WI38 (cell line): Measurements from ENCODE around the gene SCUBE3.

Source experiments
- H3K4me3 ChIP-seq: 2 replicates; pipeline ENCODE4 v1.5.1; 2011; ENCODE audit warnings: low read depth, mild to moderate bottlenecking, control low read depth, low read length
- CTCF ChIP-seq: IDR thresholded peaks from 2 replicates; pipeline ENCODE4 v1.5.1; 2012; ENCODE audit warnings: low read depth, mild to moderate bottlenecking, control low read depth, low read length

SCUBE3 gene

DNA sequence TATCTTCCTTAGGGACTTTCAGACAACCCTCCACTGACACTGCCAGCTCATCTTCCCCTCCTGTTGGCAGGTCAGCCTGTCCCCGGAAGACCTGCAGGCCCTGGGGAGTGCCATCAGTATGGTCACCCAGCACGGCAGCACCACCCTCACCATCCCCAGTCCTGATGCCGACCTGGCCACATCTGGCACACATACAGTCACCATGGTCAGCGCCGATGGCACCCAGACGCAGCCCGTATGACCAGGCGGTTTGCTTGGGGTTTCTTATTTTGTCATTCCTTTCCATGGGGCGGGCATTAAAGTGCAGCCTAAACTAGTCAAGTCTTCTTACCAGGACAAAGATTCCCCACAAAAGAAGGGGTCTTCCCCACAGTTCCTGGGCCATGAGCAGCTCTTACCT, 79.9 kb downstream of the SCUBE3 start:
- H3K4me3 ChIP-seq: no peak overlapping the region
- no peak for TF ChIP-seq CTCF

- TF ChIP-seq CTCF: peak; percentile 60; the same call in 1 of the 2 replicates
- no peak overlapping the region for H3K4me3 ChIP-seq
Measured at GRCh38 chr6:35294308-35294945, 80.7 kb downstream of the SCUBE3 start.

DNA sequence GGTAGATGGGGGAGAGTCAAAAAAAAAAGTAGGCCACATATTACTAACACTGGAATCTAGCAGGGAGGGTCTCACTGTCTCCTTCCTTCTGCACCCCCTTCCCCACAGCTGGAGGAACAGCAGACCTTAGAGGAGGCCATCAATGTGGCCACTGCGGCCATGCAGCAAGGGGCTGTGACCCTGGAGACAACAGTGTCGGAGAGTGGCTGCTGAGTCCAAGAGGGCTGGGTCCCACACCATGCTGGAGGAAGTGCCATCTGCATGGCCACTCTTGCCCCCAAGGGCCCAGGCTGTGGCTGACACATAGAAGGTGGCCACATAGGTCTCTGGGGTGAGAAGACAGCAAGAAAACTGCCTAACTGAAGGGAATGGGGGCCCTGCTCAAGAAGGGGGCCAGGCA, 81.3 kb downstream of the SCUBE3 start:
- H3K4me3 ChIP-seq: no peak overlapping the region
- no peak for TF ChIP-seq CTCF

GRCh38 chr6:35295521-35296315, 82.0 kb downstream of the SCUBE3 start:
- H3K4me3 ChIP-seq: no peak overlapping the region
- no peak for TF ChIP-seq CTCF

DNA sequence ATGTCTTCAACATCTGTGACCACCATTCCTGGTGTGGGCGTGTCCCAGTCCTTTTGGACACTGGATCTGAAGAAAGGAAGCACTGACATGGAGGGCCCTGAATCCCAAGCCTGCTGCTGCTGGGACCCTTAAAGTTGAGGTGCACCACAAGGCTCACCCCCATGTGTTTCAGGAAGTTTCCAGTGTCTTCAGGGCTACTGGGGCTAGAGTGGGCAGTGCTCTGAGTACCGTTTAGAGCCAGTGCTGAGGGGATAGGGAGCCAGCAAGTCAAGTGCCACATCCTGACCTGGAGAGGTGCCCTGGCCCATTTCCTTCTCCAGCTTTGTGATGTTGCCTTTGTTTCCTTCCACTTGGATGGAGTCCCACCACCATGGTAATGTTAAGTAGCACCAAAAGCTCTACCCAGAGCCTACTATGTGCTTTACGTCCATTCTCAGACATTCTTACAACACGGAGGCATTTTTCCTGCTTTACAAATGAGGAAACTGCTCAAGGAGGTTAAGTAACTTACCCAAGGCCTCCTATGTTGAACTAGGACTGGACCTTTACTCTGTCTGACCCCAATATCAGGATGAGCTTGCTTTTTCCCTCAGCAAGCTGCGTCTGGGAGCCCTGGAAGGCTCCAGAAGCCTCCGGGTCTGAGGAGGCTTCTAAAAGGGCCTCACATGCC, 83.3 kb downstream of the SCUBE3 start:
- no peak overlapping the region for H3K4me3 ChIP-seq
- TF ChIP-seq CTCF: no peak

DNA sequence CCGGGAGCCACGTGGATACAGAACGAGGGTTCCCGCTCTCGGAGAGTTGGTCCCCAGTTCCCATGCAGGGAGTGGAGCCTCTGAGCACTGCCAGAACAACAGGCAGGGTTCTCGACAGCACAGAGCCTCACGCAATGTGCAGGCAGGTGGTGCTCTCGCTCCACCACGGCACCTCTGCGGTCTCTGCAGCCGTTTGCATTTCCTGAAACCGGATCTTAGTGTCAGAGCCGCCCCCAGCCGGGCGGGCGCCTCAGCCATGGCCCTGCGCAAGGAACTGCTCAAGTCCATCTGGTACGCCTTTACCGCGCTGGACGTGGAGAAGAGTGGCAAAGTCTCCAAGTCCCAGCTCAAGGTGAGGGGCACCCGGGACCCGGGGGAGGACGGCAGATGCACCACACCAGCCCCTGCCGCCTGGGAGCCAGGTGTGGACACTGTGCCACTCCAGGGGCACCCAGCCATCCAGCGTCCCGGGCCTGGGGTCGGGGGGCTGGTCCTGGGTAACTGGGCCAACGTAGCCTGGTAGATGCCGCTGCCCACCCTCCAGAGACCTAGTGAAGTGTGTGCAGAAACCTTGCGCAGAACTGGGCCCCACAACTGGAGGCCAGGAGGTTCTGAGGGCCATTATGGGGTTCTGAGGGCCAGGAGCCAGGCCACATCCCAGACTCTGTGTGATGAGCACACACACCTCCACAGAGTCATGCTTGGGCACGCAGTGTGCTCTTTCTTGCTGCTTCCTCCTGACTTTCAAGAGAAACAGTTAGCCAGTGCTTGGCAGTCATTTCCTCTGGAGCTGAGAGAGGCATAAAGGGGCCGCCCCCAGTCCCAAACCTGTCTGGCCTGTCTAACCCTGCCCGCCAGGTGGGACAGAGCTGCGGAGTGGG, 84.1 kb downstream of the SCUBE3 start, which contains the start of gene DEF6:
Gene DEF6, plus strand, starts transcription at position 218 of the 881 bp plus-strand sequence. Its CDS starts 39 bp downstream, at position 257.
- TF ChIP-seq CTCF: no peak; the same call in 1 of the 2 replicates
- H3K4me3 ChIP-seq: no peak within 1 kb of the TSS
